ENCODE results near the gene PRMT7.

- TF ChIP-seq CTCF (IDR thresholded peaks at IDR 0.05), result no peak
- TF ChIP-seq ATF6 (CRISPR knock-in tag; IDR thresholded peaks at IDR 0.05), result no peak
- no peak for TF ChIP-seq ZNF423 (CRISPR knock-in tag; IDR thresholded peaks at IDR 0.05)
- no peak for TF ChIP-seq USF2 (CRISPR knock-in tag; IDR thresholded peaks at IDR 0.05)
Measured at GRCh38 chr16:68362262-68362913, 51.6 kb downstream of the PRMT7 start.
